ENCODE results near the gene PCDH11Y.
"Not testable (repeated sequence)": the region's sequence is repeated elsewhere in the genome, so short reads cannot be mapped to it uniquely, and the experiment has no call there.

PCDH11Y gene, protein sequence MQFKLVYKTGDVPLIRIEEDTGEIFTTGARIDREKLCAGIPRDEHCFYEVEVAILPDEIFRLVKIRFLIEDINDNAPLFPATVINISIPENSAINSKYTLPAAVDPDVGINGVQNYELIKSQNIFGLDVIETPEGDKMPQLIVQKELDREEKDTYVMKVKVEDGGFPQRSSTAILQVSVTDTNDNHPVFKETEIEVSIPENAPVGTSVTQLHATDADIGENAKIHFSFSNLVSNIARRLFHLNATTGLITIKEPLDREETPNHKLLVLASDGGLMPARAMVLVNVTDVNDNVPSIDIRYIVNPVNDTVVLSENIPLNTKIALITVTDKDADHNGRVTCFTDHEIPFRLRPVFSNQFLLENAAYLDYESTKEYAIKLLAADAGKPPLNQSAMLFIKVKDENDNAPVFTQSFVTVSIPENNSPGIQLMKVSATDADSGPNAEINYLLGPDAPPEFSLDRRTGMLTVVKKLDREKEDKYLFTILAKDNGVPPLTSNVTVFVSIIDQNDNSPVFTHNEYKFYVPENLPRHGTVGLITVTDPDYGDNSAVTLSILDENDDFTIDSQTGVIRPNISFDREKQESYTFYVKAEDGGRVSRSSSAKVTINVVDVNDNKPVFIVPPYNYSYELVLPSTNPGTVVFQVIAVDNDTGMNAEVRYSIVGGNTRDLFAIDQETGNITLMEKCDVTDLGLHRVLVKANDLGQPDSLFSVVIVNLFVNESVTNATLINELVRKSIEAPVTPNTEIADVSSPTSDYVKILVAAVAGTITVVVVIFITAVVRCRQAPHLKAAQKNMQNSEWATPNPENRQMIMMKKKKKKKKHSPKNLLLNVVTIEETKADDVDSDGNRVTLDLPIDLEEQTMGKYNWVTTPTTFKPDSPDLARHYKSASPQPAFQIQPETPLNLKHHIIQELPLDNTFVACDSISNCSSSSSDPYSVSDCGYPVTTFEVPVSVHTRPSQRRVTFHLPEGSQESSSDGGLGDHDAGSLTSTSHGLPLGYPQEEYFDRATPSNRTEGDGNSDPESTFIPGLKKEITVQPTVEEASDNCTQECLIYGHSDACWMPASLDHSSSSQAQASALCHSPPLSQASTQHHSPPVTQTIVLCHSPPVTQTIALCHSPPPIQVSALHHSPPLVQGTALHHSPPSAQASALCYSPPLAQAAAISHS (N-terminal part only)

GRCh38 chrY:5000057-5000456 is at the start of gene PCDH11Y:
TSS of gene PCDH11Y (plus strand) at chrY:5000296. CDS start at chrY:5057100, 56,804 bp downstream.
- DNase-seq = not testable (repeated sequence)

GRCh38 chrY:4967894-4968293 is 32.2 kb upstream of the PCDH11Y start:
- not testable (repeated sequence) for DNase-seq

DNA sequence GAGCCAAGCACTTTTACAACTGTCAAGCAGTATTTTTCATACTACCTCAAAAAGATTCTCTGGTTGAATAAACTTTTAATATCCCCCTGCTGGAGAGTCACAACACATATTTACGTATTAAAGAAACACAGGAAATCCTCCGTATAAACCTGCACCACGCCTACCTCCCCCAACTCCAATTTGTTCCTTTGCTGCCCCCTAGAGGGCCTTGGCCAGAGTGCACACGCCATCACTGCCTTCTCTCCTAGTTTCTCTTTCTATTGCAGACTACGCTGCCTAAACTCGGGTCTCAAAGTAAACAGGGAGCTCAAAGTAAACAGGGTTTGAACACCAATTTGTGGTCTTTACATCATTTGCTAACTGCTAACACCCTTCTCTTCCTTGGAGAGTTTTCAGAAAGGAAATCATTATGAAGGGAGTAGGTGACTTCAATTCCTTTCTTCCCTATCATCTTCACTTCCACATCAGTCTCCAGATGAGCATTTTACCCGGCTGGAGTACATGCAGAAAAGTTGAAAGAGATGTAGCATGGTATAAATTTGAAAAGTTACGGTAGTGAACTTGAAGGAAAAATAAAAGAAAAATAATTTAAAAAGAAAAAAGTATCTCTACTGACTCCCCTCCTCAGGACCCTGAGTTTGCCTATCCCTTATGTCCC is 8.2 kb upstream of the PCDH11Y start:
- DNase-seq = not testable (repeated sequence)

GRCh38 chrY:4994892-4995291 is 5.2 kb upstream of the PCDH11Y start:
- DNase-seq = not testable (repeated sequence)

GRCh38 chrY:5002476-5003184 is 2.5 kb downstream of the PCDH11Y start:
- DNase-seq = not testable (repeated sequence)

DNA sequence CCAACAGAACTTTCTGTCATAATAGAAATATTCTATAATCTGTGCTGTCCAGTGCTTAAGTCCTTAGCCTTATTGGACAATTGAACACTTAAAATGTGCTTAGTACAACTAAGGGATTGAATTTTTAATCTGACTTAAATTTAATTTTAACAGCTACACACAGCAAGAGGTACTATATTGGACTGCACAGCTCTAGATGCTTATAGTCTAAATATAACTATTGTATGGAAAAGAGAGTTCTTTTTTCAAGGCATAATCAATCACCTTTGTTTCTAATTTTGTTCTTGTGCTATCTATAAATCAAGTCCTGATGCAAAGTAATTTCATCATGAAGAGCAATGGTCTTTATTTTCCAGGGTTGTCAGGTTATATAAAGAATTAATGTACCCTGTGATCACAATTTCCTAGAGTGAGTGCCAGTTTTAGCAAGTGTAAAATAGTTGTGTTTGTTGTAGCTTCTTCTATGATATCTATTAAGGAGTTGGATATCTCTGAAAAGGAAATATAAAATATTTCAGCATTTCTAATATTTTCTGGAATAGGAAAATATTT is 39.0 kb downstream of the PCDH11Y start:
- DNase-seq = not testable (repeated sequence)

DNA sequence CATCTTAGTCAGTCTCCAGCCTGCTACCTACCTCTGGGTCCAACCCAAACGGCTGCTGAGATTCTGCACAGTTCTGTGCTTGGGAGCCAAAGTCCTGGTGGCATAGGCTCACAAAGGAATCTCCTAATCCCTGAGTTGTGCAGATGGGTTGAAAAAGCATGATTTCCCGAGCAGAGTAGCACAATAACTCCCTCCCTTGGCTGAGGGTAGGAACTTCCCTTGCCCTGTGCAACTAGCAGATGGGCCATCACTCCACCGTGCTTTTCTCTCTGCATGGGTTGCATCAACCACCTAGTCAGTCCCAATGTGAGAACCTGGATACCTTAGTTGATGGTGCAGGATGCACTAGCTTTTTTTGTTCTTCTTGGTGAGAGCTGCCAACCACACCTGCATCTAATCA is 82.9 kb downstream of the PCDH11Y start:
- DNase-seq = not testable (repeated sequence)

GRCh38 chrY:5182998-5183397 is 182.9 kb downstream of the PCDH11Y start:
- not testable (repeated sequence) for DNase-seq

- DNase-seq = not testable (repeated sequence)
These were observed 215.0 kb downstream of the PCDH11Y start for GRCh38 chrY:5215116-5215515.

- DNase-seq = not testable (repeated sequence)
These were observed 324.8 kb downstream of the PCDH11Y start for GRCh38 chrY:5324931-5325330.

DNA sequence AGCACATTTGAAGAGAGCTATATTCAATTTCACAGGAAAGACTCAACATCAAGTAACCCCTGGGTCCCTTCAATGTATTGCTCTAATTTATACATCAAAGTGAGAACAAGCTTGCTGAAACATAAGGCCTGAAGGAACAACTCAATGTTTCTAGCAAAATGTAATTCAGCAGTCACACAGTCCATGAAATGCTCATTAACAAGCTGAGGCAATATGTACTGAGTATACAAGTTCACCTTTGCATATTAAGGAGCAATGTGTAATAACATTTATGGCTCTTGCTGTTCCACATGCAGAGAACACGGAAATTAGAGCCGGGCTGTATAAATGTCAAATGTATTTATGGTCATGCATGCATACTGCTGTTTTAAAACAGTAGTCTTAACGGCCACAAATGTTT is 342.1 kb downstream of the PCDH11Y start:
- not testable (repeated sequence) for DNase-seq

DNA sequence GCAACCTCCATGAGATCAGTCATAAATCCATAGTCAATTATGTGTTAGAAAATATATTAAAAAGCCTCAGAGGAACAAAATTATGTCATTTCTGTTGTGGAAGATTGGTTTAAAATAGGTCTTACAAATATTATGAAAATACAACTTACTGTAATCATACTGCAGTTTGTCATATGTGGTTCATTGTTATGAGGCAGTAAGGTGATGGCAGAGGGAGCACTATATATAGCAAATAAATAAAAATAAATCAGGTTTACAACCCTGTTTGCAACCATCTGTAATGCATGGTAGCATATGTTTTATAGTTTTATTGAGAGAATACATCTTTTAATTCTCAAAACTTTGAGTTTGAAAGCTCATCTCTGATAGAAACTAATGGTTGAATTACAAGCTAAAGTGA is 543.6 kb downstream of the PCDH11Y start:
- DNase-seq = not testable (repeated sequence)

GRCh38 chrY:5638589-5638988 is 638.5 kb downstream of the PCDH11Y start:
- not testable (repeated sequence) for DNase-seq

DNA sequence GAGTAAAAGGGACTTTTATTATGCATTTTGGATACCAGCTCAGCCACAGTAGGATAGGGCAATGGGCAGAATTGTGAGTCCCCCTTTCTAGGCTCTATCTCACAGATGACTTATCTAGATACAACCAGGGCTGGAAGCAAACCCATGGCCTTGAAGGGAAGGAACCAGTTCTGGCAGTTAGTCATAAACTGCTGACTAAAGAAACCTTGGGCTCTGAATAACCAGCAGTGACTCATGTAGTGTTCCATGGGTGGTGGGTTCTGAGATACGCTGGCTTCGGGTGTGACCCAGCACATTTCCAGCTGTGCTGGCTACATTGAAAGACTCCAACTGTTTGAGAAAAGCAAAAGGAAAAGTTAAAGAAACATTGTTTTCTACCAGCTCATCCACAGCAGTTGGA is 679.2 kb downstream of the PCDH11Y start:
- not testable (repeated sequence) for DNase-seq

GRCh38 chrY:5708727-5709126 is 708.6 kb downstream of the PCDH11Y start:
- DNase-seq = not testable (repeated sequence)

DNA sequence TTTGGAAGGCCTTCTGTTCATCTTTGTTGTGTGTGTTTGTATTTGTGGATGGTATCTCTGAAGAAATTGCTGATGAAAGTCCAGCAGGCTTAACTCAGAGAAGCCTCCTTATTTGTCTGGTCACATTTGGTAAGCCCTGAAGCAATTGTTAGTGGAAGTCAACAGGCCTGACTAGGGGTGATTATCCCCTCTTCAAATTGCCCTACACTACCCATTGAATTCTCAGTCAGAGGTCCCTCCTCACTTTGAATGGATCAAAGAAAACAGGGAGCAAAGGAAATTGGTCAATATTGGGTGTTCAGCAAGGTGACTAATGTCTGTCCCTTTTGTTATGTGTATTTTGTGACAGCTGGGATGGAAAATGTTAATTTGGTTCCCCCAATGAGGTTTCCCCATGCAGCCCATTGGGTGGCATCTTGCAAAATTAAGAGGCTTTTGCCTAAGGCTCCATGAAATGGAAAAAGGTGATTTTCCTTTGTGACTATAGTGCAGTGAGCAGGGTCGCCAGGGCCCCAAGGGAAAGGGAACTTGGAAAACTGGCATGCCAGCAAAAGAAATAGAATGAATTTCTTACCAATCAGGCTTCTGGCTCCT is 709.8 kb downstream of the PCDH11Y start:
- DNase-seq = not testable (repeated sequence)

DNA sequence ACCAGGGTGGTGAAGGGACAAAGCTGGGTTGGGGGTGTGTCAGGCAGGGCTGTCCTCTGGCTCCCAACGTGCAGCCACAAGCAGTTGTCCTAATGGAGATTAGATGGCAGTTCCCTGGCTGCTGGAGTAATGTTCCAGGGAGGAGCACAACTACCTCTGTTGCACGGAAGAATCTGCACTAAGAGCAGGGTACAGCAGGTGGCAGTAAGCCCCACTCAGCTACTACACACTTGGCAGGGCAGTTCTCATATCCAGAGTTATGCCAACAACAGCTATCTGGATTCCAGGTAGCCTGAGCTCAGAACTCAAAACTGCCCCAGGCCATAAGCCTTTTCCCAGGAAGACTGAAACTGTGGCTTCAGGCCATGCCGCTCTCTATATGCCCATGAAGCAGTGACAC is 761.3 kb downstream of the PCDH11Y start:
- not testable (repeated sequence) for DNase-seq

DNA sequence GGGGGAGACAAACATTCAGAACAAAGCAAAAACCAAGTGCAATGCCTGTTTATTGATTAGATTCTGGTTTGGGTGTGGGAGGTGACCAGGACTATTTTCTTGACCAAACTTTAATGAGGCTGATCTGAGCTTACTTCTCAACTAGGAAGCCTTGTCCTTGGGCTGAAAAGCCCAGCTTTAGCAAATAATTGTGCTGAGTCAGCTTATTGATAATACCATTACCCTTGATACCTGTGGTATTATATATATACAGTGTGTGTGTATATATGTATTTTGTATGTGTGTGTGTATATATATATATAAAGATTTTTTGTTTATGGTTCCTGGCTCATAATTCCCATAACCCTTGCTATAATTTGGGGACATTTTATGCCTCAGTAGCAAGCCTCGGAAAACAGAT is 776.4 kb downstream of the PCDH11Y start:
- not testable (repeated sequence) for DNase-seq

Data from activated effector memory CD4-positive, alpha-beta T cell treated with Interleukin-2 at 50 U/mL for 16 hours (primary cell).